IMR-90 (cell line): ENCODE results near the gene UTF1. TPM values are rescaled to one million over a fixed set of nuclear protein-coding genes. Genes with fewer than 3 reads are reported as not detected.

ENCODE experiments used
- ATAC-seq: fragments of 200-7000 bp; cut with Tn5 transposase; 2 replicates; pipeline ENCODE4 v1.9.1; 2020; ENCODE audit warnings: low read depth, mild to moderate bottlenecking, moderate library complexity
- BruUV-seq: library from RNA; stranded (reverse); fragments of 400-500 nt; replicated peaks from 2 replicates; lab custom pipeline; 2021; lab: Mats Ljungman, UMichigan
- CTCF ChIA-PET: fragments of 300-600 bp; formaldehyde crosslinking; extraction: SDS; loops from one replicate; lab custom pipeline; 2021; ENCODE audit warnings: antibody characterized with exemption; lab: Yijun Ruan, JAX
- POLR2A ChIA-PET: fragments of 300-600 bp; sonication (Branson Sonifier 250); formaldehyde crosslinking; loops from one replicate; lab custom pipeline; 2022; ENCODE audit warnings: antibody characterized with exemption; ENCODE audit not compliant: unreplicated experiment; lab: Charles Lee
- DNase-seq: peaks from one replicate; pipeline ENCODE4 v3.0.0; 2013
- H2AFZ ChIP-seq: replicated peaks from 2 replicates; pipeline ENCODE3; 2013; ENCODE audit warnings: low read length, mild to moderate bottlenecking; ENCODE audit not compliant: poor library complexity
- H2AK5ac ChIP-seq: 2 replicates; pipeline ENCODE4 v1.6.1; 2013; ENCODE audit warnings: low read depth, low read length, inconsistent platforms
- H2AK9ac ChIP-seq: replicated peaks from 2 replicates; pipeline ENCODE3; 2013; ENCODE audit warnings: mild to moderate bottlenecking, low read depth, low read length, moderate library complexity; ENCODE audit not compliant: poor library complexity
- H2BK120ac ChIP-seq: 2 replicates; pipeline ENCODE4 v1.6.1; 2013; ENCODE audit warnings: low read depth, low read length, inconsistent platforms
- H2BK15ac ChIP-seq: 3 replicates; pipeline ENCODE4 v1.6.1; 2013; ENCODE audit warnings: low read depth, low read length, inconsistent platforms
- H2BK20ac ChIP-seq: 2 replicates; pipeline ENCODE4 v1.6.1; 2013; ENCODE audit warnings: low read depth, mild to moderate bottlenecking, inconsistent platforms, low read length, moderate library complexity
- H2BK5ac ChIP-seq: 2 replicates; pipeline ENCODE4 v1.6.1; 2013; ENCODE audit warnings: mild to moderate bottlenecking, low read depth, low read length, inconsistent platforms; ENCODE audit not compliant: poor library complexity, severe bottlenecking
- H3K14ac ChIP-seq: replicated peaks from 2 replicates; pipeline ENCODE4 v1.6.1; 2013; ENCODE audit warnings: low read depth, low read length, inconsistent platforms
- H3K18ac ChIP-seq: 2 replicates; pipeline ENCODE4 v1.6.1; 2013; ENCODE audit warnings: low read depth, low read length, control low read depth
- H3K23ac ChIP-seq: 2 replicates; pipeline ENCODE4 v1.6.1; 2013; ENCODE audit warnings: low read depth, low read length, inconsistent platforms
- H3K27ac ChIP-seq: 2 replicates; pipeline ENCODE4 v1.5.1; 2013; ENCODE audit warnings: mild to moderate bottlenecking, control low read depth, low read length; ENCODE audit not compliant: insufficient read depth
- H3K27me3 ChIP-seq: 2 replicates; pipeline ENCODE4 v1.6.1; 2013; ENCODE audit warnings: low read length; ENCODE audit not compliant: control insufficient read depth, insufficient read depth
- H3K36me3 ChIP-seq: 2 replicates; pipeline ENCODE4 v1.6.1; 2013; ENCODE audit warnings: low read length, mixed read lengths; ENCODE audit not compliant: control insufficient read depth, insufficient read depth
- H3K4ac ChIP-seq: 2 replicates; pipeline ENCODE4 v1.6.1; 2013; ENCODE audit warnings: low read depth, low read length, inconsistent platforms
- H3K4me1 ChIP-seq: 2 replicates; pipeline ENCODE4 v1.6.1; 2013; ENCODE audit warnings: low read length, mixed read lengths; ENCODE audit not compliant: control insufficient read depth, insufficient read depth
- H3K4me2 ChIP-seq: 2 replicates; pipeline ENCODE4 v1.6.1; 2013; ENCODE audit warnings: low read depth, mild to moderate bottlenecking, control low read depth, low read length, moderate library complexity
- H3K4me3 ChIP-seq: 2 replicates; pipeline ENCODE4 v1.5.1; 2013; ENCODE audit warnings: low read depth, mild to moderate bottlenecking, control low read depth, low read length, moderate library complexity; ENCODE audit not compliant: insufficient read depth
- H3K56ac ChIP-seq: 2 replicates; pipeline ENCODE4 v1.6.1; 2013; ENCODE audit warnings: low read length, inconsistent platforms; ENCODE audit not compliant: insufficient read depth; ENCODE audit errors: extremely low read depth
- H3K79me1 ChIP-seq, 2 experiments: 2 replicates each; pipeline ENCODE4 v1.6.1; 2013; ENCODE audit warnings: low read length in 2 of 2, inconsistent platforms in 1 of 2, low read depth in 1 of 2
- H3K9ac ChIP-seq: 2 replicates; pipeline ENCODE4 v1.6.1; 2013; ENCODE audit warnings: low read depth, low read length, control low read depth
- H3K9me1 ChIP-seq: 2 replicates; pipeline ENCODE4 v1.6.1; 2013; ENCODE audit warnings: low read length, inconsistent platforms; ENCODE audit not compliant: insufficient read depth
- H3K9me3 ChIP-seq: 2 replicates; pipeline ENCODE4 v1.6.1; 2013; ENCODE audit warnings: low read length; ENCODE audit not compliant: control insufficient read depth, insufficient read depth
- H4K20me1 ChIP-seq: 2 replicates; pipeline ENCODE4 v1.6.1; 2013; ENCODE audit warnings: low read length, inconsistent platforms; ENCODE audit not compliant: insufficient read depth
- H4K5ac ChIP-seq: 2 replicates; pipeline ENCODE4 v1.6.1; 2013; ENCODE audit warnings: mild to moderate bottlenecking, low read depth, low read length, control low read depth
- H4K8ac ChIP-seq, 2 experiments: 2 replicates each; pipeline ENCODE4 v1.6.1; 2013; ENCODE audit warnings: low read depth in 2 of 2, low read length in 2 of 2, control low read depth in 1 of 2, inconsistent platforms in 1 of 2
- H4K91ac ChIP-seq: 2 replicates; pipeline ENCODE4 v1.6.1; 2013; ENCODE audit warnings: low read depth, low read length, inconsistent platforms; ENCODE audit not compliant: insufficient read depth
- WGBS, 2 experiments: methylation state at CpG; one replicate each; pipeline versions ENCODE4 v1.1.5 to v1.1.7; 2013; ENCODE audit warnings: missing lambda C conversion rate in 2 of 2; ENCODE audit not compliant: insufficient read length in 1 of 2; ENCODE audit errors: extremely low coverage in 2 of 2; 5-methylcytosine and 5-hydroxymethylcytosine counted together
- dilution Hi-C: fragments of 300-500 bp; cut with HindIII; formaldehyde crosslinking; loops from one replicate; pipeline ENCODE4 v1.14.3; 2018; ENCODE audit warnings: low sequenced_read_pairs; ENCODE audit not compliant: unreplicated experiment
- in situ Hi-C: fragments of 300-500 bp; cut with MboI; formaldehyde crosslinking; loops from 3 replicates; pipeline ENCODE4 v1.14.3; 2019; ENCODE audit warnings: low sequenced_read_pairs, inconsistent platforms, mixed read lengths
- intact Hi-C: fragments of 100-400 bp; cut with micrococcal nuclease; formaldehyde crosslinking; loops from 2 replicates; pipeline ENCODE4 v1.10.0; 2022
- polyA plus RNA-seq, 3 experiments: library from polyadenylated mRNA; depleted of rRNA; stranded (reverse); fragments of >200 nt; gene quantifications; 2 replicates each; pipeline ENCODE4 v1.2.3, GENCODE V29; 2012; ENCODE audit warnings: low replicate concordance in 1 of 3
- total RNA-seq: library from RNA; depleted of rRNA; stranded (reverse); fragments of >200 nt; gene quantifications from 2 replicates; pipeline ENCODE4 v1.2.3, GENCODE V29; 2012
- TF ChIP-seq, protein P1 (sequence below): fragments of 150-350 bp; IDR thresholded peaks from 2 replicates; pipeline ENCODE4 v1.6.1; 2016; ENCODE audit warnings: low read depth, mild to moderate bottlenecking, low read length, moderate library complexity, borderline replicate concordance

Gene UTF1
- total and polyA plus RNA-seq, 2 of the 4 experiments (the other 2 are of a cell fraction) = not detected

DNA sequence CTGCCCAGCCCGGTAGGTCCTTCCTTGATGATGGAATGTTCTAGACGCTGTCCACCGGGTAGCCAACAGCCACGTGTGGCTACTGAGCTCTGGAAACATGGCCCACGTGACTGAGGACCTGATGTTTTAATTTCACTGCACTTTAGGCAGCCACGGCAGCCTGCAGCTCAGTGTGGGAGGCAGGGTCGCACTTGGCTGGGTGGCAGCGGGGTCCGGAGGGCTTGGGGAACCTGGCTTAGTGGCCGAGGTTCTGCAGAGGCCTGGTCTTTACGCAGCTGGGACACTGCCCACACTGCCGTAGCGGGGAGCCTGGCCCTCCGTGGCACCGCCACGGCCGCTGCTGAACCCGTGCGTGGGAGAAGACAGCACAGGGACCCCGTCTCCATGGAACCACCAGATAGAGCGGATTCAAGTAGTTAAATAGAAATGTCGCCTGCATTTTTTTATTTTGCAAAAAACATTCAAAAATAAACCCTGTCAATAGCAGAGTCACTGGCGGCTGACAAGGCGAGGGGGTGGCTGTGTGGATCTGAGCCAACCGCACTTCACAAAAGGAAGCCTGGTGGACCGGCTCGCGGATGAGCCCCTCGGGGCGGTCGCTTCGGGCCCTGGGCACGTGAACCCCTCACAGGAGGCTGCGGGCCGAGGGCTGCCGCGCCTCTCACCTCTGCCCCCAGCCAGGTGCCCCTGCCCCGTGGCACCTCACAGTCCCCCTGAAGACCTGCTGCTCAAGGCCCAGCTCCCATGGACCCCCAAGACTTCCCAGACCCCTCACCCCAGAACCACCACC lies 25.6 kb upstream of the UTF1 start:
- no peak overlapping the region for H3K14ac ChIP-seq
- H4K20me1 ChIP-seq = no peaks in the 10 kb centered on the region
- TF ChIP-seq, protein P1, sequence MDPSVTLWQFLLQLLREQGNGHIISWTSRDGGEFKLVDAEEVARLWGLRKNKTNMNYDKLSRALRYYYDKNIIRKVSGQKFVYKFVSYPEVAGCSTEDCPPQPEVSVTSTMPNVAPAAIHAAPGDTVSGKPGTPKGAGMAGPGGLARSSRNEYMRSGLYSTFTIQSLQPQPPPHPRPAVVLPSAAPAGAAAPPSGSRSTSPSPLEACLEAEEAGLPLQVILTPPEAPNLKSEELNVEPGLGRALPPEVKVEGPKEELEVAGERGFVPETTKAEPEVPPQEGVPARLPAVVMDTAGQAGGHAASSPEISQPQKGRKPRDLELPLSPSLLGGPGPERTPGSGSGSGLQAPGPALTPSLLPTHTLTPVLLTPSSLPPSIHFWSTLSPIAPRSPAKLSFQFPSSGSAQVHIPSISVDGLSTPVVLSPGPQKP = no peak
- no TSS peak for BruUV-seq
- H2BK5ac ChIP-seq = no peak overlapping the region
- in situ Hi-C loops (no loop called here), intact Hi-C loops (no loop called here), dilution Hi-C loops (no loop called here)
- H3K56ac ChIP-seq = no peak overlapping the region
- no peaks in the 10 kb centered on the region for H3K27me3 ChIP-seq
- no peak overlapping the region for H4K8ac ChIP-seq
- H4K91ac ChIP-seq = no peak overlapping the region
- H3K4me2 ChIP-seq = no peak overlapping the region
- POLR2A ChIA-PET = no interaction called here
- no peak overlapping the region for H2AFZ ChIP-seq
- no peak overlapping the region for H2BK120ac ChIP-seq
- H3K18ac ChIP-seq = no peak overlapping the region
- no peak overlapping the region for H2AK9ac ChIP-seq
- no peaks in the 10 kb centered on the region for H3K79me1 ChIP-seq
- no peak overlapping the region for H2BK20ac ChIP-seq
- no peak overlapping the region for H3K27ac ChIP-seq
- no peak overlapping the region for H4K5ac ChIP-seq
- H3K9me1 ChIP-seq = no peaks in the 10 kb centered on the region
- no peaks in the 10 kb centered on the region for H3K9me3 ChIP-seq
- no peaks in the 10 kb centered on the region for H3K4me1 ChIP-seq
- H3K4me3 ChIP-seq = no peak overlapping the region
- H2AK5ac ChIP-seq = no peak overlapping the region
- H3K9ac ChIP-seq = no peak overlapping the region
- no peak overlapping the region for H2BK15ac ChIP-seq
- WGBS, 2 experiments = 76% methylated on average over 15 of the region's 38 CpGs; no CpG with 5 or more reads in 1 of the 2 experiments
- ATAC-seq (no peak), DNase-seq (no peak)
- H3K4ac ChIP-seq = no peak overlapping the region
- no peaks in the 10 kb centered on the region for H3K36me3 ChIP-seq
- no peak overlapping the region for H3K23ac ChIP-seq
- CTCF ChIA-PET = no interaction called here
